Karpas-422 (cell line): ENCODE data around the gene AP1S1. TPM values are rescaled to one million over a fixed set of nuclear protein-coding genes. Genes with fewer than 3 reads are reported as not detected.

Source experiments
- small RNA-seq: library from RNA; depleted of rRNA; stranded (forward); fragments of <200 nt; gene quantifications from one replicate; pipeline ENCODE3, GENCODE V24; 2014
- total RNA-seq: library from RNA; depleted of rRNA; stranded (reverse); fragments of >200 nt; shearing (Covaris generic); gene quantifications from 2 replicates; pipeline ENCODE4 v1.2.3, GENCODE V29; 2014; ENCODE audit warnings: low replicate concordance; rRNA removed

AP1S1 gene
- total RNA-seq, 1 experiment from 2014 or later, result 150 TPM

Small RNAs within 50 kb of the gene (small RNA-seq; reads per million reads assigned to genes)
- gene MIR4653, result not detected

Other genes with a start within 250 kb of the AP1S1 start
- gene MUC3A, start 204.9 kb upstream of the AP1S1 start, total RNA-seq, result not detected in 2 replicates
- not detected in 2 replicates for gene MUC12, start 184.9 kb upstream of the AP1S1 start, total RNA-seq
- gene MUC17, start 134.4 kb upstream of the AP1S1 start, total RNA-seq, result not detected in 2 replicates
- gene TRIM56, start 69.0 kb upstream of the AP1S1 start, total RNA-seq, result 8.1 and 14.0 TPM in 2 replicates
- gene SERPINE1, start 27.4 kb upstream of the AP1S1 start, total RNA-seq, result not detected in 2 replicates
- 0.86 and 1.4 TPM in 2 replicates for gene VGF, start 11.1 kb downstream of the AP1S1 start, total RNA-seq
- gene NAT16, start 25.8 kb downstream of the AP1S1 start, total RNA-seq, result not detected in 2 replicates
- gene MOGAT3, start 46.6 kb downstream of the AP1S1 start, total RNA-seq, result not detected in 2 replicates
- 11.1 and 20.5 TPM in 2 replicates for gene PLOD3, start 63.1 kb downstream of the AP1S1 start, total RNA-seq
- gene ZNHIT1, start 63.7 kb downstream of the AP1S1 start, total RNA-seq, result 50.9 and 116 TPM in 2 replicates
- gene CLDN15, start 83.3 kb downstream of the AP1S1 start, total RNA-seq, result 12.2 and 13.7 TPM in 2 replicates
- 104 and 210 TPM in 2 replicates for gene FIS1, start 90.6 kb downstream of the AP1S1 start, total RNA-seq
- 29.7 and 39.1 TPM in 2 replicates for gene IFT22, start 167.3 kb downstream of the AP1S1 start, total RNA-seq
- not detected in 2 replicates for gene COL26A1, start 208.4 kb downstream of the AP1S1 start, total RNA-seq